GM21619 (cell line): ENCODE results near the gene SH2B2.
"Not testable (repeated sequence)": the region's sequence is repeated elsewhere in the genome, so short reads cannot be mapped to it uniquely, and the experiment has no call there.

Experiments used
- ATAC-seq: cut with Tn5 transposase; IDR thresholded peaks from one replicate; pipeline ENCODE4 v1.9.1; 2021; ENCODE audit not compliant: unreplicated experiment

The SH2B2 gene

GRCh38 chr7:102303669-102304422 is 17.2 kb downstream of the SH2B2 start:
- ATAC-seq, result no peak

GRCh38 chr7:102304668-102305067 is 18.0 kb downstream of the SH2B2 start:
- ATAC-seq, result no peak

- peak; percentile 50 for ATAC-seq
Observed at GRCh38 chr7:102305414-102306268, 19.0 kb downstream of the SH2B2 start.

- ATAC-seq, result peak; percentile 68
Observed at GRCh38 chr7:102306916-102307677, 20.4 kb downstream of the SH2B2 start.

- no peak for ATAC-seq
Observed at GRCh38 chr7:102310414-102310815, 23.7 kb downstream of the SH2B2 start.

- no peak for ATAC-seq
Observed at GRCh38 chr7:102312317-102312716, 25.6 kb downstream of the SH2B2 start.

- ATAC-seq, result no peak
Observed at GRCh38 chr7:102313997-102314780, 27.5 kb downstream of the SH2B2 start.

- ATAC-seq, result no peak
Observed at GRCh38 chr7:102317231-102318059, 30.8 kb downstream of the SH2B2 start.

GRCh38 chr7:102318482-102318971 is 31.9 kb downstream of the SH2B2 start:
- no peak for ATAC-seq

GRCh38 chr7:102319671-102320070 is 33.0 kb downstream of the SH2B2 start:
- ATAC-seq, result no peak

- ATAC-seq, result no peak
Observed at GRCh38 chr7:102320181-102320580, 33.5 kb downstream of the SH2B2 start.

- no peak for ATAC-seq
Observed at GRCh38 chr7:102320601-102321350, 34.1 kb downstream of the SH2B2 start.

GRCh38 chr7:102321351-102322201 is 34.9 kb downstream of the SH2B2 start:
- ATAC-seq, result no peak

- no peak for ATAC-seq
Observed at GRCh38 chr7:102322202-102322715, 35.6 kb downstream of the SH2B2 start.

- ATAC-seq, result no peak
Observed at GRCh38 chr7:102323914-102324195, 37.2 kb downstream of the SH2B2 start.

- ATAC-seq, result not testable (repeated sequence)
Observed at GRCh38 chr7:102325106-102325505, 38.4 kb downstream of the SH2B2 start.

- ATAC-seq, result no peak
Observed at GRCh38 chr7:102326157-102326889, 39.7 kb downstream of the SH2B2 start.
